ENCODE measurements around the gene ZRANB1. TPM values are rescaled to one million over a fixed set of nuclear protein-coding genes. Genes with fewer than 3 reads are reported as not detected.

Gene ZRANB1
- total RNA-seq, 2 donors from 2014 or later, result 17.9 to 28.7 TPM

DNA sequence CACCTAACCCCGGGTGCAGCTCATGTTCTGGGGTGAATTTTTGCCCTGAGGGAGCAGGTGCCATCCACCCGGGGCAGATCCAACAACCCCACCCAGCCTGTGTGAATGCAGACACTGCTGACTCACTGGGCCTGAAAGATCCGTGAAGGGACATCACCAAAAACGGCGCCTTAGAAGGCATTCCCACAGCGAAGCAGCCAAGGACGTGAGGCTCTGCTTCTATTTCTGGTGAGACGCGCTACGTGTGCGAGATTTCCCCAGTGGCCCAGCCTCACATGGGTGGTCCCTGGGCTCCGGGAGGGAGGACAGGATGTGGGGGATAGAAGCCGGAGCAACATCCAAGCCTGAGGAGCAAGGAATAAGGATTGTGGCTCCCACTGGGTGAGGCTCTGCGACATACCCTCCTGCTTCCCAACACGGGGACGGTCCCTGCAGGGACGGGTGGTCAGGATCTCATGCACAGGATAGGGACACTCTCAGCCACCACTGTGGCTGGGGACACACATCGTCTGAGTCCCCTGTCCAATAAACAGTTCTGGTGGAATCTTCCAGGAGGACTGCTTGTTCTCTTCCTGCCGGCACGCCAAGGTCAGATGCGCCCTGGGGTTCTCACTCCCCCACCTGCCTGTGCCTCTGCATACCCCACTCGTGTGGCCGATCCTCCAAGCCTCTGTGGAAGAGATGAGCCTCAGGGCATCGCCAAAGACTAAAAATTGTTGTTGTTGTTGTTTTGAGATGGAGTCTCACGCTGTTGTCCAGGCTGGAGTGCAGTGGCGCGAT is 70.2 kb downstream of the ZRANB1 start:
- DNase-seq (ENCODE audit: low spot score), result no peak
- WGBS, result 74% methylated on average over 27 of the region's 27 CpGs
- Histone ChIP-seq H3K4me3 (no peak overlapping the region), H3K9me3 (no peaks in the 10 kb centered on the region), H3K36me3 (no peaks in the 10 kb centered on the region), H3K27me3 (replicated peaks; ENCODE audit: insufficient read depth) (no peaks in the 10 kb centered on the region), H3K4me1 (replicated peaks) (peaks cover 21% of the 10 kb centered on the region), H3K27ac (peak overlapping the region; percentile 56 to 80)
- intact Hi-C loops (cut with DNase I), result no loop called here
- TF ChIP-seq, protein P1, sequence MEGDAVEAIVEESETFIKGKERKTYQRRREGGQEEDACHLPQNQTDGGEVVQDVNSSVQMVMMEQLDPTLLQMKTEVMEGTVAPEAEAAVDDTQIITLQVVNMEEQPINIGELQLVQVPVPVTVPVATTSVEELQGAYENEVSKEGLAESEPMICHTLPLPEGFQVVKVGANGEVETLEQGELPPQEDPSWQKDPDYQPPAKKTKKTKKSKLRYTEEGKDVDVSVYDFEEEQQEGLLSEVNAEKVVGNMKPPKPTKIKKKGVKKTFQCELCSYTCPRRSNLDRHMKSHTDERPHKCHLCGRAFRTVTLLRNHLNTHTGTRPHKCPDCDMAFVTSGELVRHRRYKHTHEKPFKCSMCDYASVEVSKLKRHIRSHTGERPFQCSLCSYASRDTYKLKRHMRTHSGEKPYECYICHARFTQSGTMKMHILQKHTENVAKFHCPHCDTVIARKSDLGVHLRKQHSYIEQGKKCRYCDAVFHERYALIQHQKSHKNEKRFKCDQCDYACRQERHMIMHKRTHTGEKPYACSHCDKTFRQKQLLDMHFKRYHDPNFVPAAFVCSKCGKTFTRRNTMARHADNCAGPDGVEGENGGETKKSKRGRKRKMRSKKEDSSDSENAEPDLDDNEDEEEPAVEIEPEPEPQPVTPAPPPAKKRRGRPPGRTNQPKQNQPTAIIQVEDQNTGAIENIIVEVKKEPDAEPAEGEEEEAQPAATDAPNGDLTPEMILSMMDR (IDR thresholded peaks at IDR 0.05), result no peak
- no peak for TF ChIP-seq POLR2AphosphoS5 (IDR thresholded peaks at IDR 0.05)
- TF ChIP-seq POLR2A (IDR thresholded peaks at IDR 0.05), result no peak

DNA sequence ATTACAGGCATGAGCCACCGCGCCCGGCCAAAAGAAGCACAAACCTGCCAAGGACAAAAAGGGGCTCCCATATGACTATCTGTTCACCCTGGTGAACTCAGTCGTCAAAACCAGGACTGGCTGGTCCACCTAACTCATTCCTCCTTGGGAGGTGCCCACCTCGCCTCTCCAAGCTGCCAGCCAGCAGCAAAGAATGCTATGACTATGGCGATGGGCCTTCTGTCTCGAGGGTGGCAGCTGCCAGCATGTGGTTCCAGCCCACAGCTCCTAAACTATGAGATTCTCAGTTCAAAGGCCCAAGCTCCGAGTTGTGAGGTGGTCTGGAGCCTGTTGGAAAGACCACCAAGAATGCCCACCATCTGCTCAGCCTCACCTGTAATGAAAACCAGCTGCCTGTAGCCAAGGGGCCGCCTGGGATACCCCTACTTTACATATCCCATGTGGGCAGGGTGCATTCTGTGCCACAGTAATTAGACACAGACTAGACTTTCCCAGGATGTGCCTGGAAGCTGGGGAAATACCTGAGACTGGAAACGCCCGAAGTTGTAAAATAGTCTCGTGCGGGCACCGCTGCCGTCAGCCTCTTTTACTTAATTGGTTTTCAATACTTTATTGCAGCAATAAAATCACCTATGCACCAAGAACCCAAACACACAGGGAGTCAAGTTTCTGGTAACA is 71.1 kb downstream of the ZRANB1 start:
- H3K27ac ChIP-seq, result peak overlapping the region; percentile 56 to 80
- H3K36me3 ChIP-seq, result no peaks in the 10 kb centered on the region
- peaks cover 25% of the 10 kb centered on the region for H3K4me1 ChIP-seq (replicated peaks)
- H3K9me3 ChIP-seq, result no peaks in the 10 kb centered on the region
- WGBS, result 60% methylated on average over 12 of the region's 15 CpGs
- intact Hi-C loops (cut with DNase I), result no loop called here
- no peak for TF ChIP-seq POLR2A (IDR thresholded peaks at IDR 0.05)
- TF ChIP-seq POLR2AphosphoS5 (IDR thresholded peaks at IDR 0.05), result no peak
- TF ChIP-seq, protein P1 (IDR thresholded peaks at IDR 0.05), result no peak
- no peaks in the 10 kb centered on the region for H3K27me3 ChIP-seq (replicated peaks; ENCODE audit: insufficient read depth)
- H3K4me3 ChIP-seq, result no peak overlapping the region
- no peak for DNase-seq (ENCODE audit: low spot score)

DNA sequence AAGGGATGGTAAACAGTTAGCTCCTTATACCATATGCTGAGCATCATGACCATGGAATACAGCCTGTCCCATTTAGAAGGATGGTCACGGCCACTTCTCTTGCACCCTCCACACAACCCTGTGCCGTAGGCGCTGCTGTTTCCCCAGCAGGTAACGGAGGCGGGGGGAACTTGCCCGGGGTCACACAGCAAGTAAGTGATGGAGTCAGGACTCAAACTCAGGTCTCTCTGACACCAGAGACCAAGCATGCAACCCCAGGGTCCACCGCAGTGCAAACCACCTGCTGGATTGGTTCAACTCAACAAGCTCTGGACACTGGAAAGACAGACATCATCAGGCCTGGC is 71.6 kb downstream of the ZRANB1 start:
- DNase-seq (ENCODE audit: low spot score), result no peak
- Histone ChIP-seq H3K4me1 (replicated peaks) (peaks cover 25% of the 10 kb centered on the region), H3K4me3 (no peak overlapping the region), H3K36me3 (no peaks in the 10 kb centered on the region), H3K9me3 (no peaks in the 10 kb centered on the region), H3K27me3 (replicated peaks; ENCODE audit: insufficient read depth) (no peaks in the 10 kb centered on the region), H3K27ac (no peak overlapping the region)
- TF ChIP-seq, protein P1 (IDR thresholded peaks at IDR 0.05), result no peak
- TF ChIP-seq POLR2A (IDR thresholded peaks at IDR 0.05), result no peak
- no peak for TF ChIP-seq POLR2AphosphoS5 (IDR thresholded peaks at IDR 0.05)
- intact Hi-C loops (cut with DNase I), result no loop called here
- WGBS, result 89% methylated on average over 7 of the region's 7 CpGs

DNA sequence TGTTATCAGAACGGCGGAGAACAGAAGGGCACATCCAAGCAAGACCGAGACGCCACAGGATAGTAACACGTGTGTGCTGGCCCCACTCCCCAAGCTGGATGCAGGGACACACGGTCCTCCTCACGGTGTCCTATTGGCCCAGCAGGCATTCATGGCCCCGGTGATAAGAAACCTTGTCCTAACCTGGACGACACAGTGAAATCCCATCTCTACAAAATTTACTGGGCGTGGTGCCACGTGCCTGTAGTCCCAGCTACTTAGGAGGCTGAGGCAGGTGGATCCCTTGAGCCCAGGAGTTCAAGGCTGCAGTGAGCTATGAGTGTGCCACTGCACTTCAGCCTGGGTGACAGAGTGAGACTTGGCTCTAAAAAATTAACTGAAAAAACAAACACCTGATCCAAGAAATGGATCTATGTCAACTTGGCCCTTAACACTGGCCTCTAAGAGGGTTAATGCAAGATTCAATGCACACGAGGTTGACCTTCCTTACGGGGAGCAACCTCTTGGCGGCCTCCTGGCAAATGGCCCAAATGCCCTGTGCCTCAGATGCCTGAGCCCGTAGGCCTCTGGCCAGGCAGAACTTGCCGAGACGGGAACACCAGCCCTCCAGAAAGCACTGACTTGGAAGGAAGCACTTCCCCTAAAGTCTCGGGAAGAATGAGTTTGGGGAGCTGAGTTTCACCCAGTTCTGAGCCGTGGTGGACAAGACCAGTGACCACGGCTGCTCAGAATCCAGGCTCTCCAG is 72.3 kb downstream of the ZRANB1 start:
- Histone ChIP-seq H3K9me3 (no peaks in the 10 kb centered on the region), H3K4me1 (replicated peaks) (peaks cover 25% of the 10 kb centered on the region), H3K27ac (peak overlapping the region in 1 of 2 donors; percentile 39), H3K4me3 (no peak overlapping the region), H3K27me3 (replicated peaks; ENCODE audit: insufficient read depth) (no peaks in the 10 kb centered on the region), H3K36me3 (no peaks in the 10 kb centered on the region)
- intact Hi-C loops (cut with DNase I), result no loop called here
- no peak for DNase-seq (ENCODE audit: low spot score)
- 58% methylated on average over 20 of the region's 20 CpGs for WGBS
- no peak for TF ChIP-seq POLR2AphosphoS5 (IDR thresholded peaks at IDR 0.05)
- no peak for TF ChIP-seq POLR2A (IDR thresholded peaks at IDR 0.05)
- TF ChIP-seq, protein P1 (IDR thresholded peaks at IDR 0.05), result no peak

All from prostate gland (tissue), 2 donors.